Dermis microvascular lymphatic vessel endothelial cell (primary cell): ENCODE measurements around the gene BSN. TPM values are rescaled to one million over a fixed set of nuclear protein-coding genes. Genes with fewer than 3 reads are reported as not detected.

Experiments
- DNase-seq, 2 donors: peaks; one replicate each; pipeline versions ENCODE4 v3.0.0 to v3.0.0-alpha.2; 2010; ENCODE audit warnings: low read depth in 2 of 2
- total RNA-seq: library from RNA; depleted of rRNA; stranded (reverse); fragments of >200 nt; gene quantifications from 2 replicates; pipeline ENCODE4 v1.2.1, GENCODE V29; 2014

Gene BSN
- total RNA-seq, 1 donor from 2014 or later: under 0.01 TPM

DNA sequence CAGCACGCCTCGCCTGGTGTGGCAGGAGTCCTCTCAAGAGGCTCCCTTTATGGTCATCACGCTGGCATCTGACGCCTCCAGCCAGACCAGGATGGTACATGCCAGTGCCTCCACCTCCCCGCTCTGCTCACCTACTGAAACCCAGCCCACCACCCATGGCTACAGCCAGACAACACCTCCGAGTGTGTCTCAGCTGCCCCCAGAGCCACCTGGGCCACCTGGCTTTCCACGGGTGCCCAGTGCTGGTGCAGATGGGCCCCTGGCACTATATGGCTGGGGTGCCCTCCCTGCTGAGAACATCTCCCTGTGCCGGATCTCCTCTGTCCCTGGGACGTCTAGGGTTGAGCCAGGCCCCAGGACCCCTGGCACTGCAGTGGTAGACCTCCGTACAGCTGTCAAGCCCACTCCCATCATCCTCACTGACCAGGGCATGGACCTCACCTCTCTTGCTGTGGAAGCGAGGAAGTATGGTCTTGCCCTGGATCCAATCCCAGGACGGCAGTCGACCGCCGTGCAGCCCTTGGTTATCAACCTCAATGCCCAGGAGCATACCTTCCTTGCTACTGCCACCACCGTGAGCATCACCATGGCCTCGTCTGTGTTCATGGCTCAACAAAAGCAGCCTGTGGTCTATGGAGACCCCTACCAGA, 100.0 kb downstream of the BSN start:
- no peak for DNase-seq

DNA sequence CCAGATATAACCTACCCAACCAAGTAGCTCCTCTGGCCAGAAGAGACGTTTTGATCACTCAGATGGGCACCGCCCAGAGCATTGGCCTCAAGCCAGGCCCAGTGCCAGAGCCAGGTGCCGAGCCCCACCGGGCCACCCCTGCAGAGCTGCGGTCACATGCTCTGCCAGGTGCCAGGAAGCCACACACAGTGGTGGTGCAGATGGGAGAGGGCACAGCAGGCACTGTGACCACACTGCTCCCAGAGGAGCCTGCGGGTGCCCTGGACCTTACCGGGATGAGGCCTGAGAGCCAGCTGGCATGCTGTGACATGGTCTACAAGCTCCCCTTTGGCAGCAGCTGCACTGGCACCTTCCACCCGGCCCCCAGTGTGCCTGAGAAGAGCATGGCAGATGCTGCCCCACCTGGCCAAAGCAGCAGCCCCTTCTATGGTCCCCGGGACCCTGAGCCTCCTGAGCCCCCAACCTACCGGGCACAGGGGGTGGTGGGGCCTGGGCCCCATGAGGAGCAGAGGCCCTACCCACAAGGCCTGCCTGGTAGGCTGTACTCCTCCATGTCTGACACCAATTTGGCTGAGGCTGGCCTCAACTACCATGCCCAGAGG, 100.8 kb downstream of the BSN start:
- no peak for DNase-seq

DNA sequence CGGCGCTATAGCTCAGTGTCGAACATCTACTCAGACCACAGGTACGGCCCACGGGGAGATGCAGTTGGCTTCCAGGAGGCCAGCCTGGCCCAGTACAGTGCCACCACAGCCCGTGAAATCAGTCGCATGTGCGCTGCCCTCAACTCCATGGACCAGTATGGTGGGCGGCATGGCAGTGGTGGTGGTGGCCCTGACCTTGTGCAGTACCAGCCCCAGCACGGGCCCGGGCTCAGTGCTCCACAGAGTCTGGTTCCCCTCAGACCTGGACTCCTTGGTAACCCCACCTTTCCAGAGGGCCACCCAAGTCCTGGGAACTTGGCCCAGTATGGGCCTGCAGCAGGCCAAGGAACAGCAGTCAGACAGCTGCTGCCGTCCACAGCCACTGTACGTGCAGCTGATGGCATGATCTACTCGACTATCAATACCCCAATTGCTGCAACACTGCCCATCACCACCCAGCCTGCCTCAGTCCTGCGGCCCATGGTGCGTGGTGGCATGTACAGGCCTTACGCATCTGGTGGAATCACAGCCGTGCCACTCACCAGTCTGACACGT, 101.5 kb downstream of the BSN start:
- no peak for DNase-seq

DNA sequence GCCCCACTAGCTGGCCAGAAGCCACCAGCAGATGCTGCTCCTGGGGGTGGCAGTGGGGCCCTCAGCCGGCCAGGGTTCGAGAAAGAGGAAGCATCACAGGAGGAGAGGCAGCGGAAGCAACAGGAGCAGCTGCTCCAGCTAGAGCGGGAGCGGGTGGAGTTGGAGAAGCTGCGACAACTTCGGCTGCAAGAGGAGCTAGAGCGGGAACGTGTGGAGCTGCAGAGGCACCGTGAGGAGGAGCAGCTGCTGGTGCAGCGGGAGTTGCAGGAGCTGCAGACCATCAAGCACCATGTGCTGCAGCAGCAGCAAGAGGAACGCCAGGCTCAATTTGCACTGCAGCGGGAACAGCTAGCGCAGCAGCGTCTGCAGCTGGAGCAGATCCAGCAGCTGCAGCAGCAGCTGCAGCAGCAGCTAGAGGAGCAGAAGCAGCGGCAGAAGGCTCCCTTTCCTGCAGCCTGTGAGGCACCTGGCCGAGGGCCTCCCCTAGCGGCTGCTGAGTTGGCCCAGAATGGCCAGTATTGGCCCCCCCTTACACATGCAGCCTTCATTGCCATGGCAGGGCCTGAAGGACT, 102.3 kb downstream of the BSN start:
- DNase-seq: no peak

DNA sequence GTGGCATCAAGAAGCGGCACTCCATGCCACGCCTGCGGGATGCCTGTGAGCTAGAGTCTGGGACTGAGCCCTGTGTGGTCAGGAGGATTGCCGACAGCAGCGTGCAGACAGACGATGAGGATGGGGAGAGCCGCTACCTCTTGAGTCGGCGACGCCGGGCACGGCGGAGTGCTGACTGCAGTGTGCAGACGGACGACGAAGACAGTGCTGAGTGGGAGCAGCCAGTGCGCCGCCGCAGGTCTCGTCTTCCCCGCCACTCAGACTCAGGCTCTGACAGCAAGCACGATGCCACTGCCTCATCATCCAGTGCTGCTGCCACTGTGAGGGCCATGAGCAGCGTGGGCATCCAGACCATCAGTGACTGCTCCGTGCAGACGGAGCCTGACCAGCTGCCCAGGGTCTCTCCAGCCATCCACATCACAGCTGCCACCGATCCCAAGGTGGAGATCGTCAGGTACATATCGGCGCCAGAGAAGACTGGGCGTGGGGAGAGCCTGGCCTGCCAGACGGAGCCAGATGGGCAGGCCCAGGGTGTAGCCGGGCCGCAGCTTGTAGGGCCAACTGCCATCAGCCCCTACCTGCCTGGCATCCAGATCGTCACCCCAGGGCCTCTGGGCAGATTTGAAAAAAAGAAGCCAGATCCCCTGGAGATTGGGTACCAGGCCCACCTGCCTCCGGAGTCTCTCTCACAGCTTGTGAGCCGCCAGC, 103.1 kb downstream of the BSN start:
- no peak for DNase-seq

DNA sequence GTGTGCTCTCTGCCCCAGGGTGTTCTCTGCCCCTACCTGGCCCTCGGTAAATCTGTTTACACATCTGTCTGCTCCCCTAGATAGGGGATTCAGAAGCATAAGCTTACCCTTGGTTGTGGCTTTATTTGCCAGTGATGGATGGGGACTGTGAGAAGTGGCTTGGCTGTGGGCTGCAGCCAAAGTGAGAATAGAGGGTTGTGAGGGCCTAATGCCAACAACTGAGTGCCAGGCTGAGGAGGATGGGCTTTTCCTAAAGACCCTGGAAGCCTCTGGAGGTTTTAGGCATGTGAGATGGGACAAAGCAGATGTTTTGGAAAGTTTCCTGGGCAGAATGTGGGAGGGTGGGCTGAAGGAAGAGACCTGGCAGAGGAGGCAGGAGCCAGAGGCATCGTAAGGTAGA, 104.4 kb downstream of the BSN start:
- DNase-seq: no peak

DNA sequence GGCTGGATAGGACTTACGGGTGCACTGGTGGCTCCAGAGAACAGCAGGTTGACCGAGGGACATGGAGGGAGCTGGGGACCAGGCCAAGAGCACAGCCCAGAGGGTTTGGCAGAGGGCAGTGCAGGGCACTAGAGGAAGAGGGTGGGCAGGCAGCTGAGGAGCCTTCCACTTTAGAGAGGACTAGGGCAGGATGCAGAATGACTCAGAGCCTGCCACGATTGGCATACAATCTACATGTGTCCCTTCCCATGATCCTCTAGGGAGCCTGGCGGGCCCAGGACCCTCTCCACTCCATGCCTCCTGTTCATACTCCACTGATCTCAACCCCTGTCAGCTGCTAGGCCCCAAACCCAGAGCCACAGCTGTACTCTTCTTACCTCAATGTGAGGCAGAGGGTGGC, 105.5 kb downstream of the BSN start:
- no peak for DNase-seq

DNA sequence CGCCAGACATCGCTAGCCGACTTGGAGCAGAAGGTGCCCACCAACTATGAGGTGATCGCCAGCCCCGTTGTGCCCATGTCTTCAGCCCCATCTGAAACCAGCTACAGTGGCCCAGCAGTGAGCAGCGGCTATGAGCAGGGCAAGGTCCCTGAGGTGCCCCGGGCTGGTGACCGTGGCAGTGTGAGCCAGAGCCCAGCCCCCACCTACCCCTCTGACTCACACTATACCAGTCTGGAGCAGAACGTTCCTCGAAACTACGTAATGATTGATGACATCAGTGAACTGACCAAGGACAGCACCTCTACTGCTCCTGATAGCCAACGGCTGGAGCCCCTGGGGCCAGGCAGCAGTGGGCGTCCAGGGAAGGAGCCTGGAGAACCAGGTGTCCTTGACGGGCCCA, 107.0 kb downstream of the BSN start:
- DNase-seq: no peak

DNA sequence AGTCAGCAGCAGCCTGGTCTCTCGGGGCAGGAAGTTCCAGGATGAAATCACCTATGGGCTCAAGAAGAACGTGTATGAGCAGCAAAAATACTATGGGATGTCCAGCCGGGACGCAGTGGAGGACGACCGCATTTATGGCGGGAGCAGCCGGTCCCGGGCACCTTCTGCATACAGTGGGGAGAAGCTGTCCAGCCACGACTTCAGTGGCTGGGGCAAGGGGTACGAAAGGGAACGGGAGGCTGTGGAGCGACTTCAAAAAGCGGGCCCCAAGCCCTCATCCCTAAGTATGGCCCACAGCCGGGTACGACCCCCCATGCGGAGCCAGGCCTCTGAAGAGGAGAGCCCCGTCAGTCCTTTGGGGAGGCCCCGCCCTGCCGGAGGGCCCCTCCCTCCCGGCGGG, 107.7 kb downstream of the BSN start:
- DNase-seq: no peak

DNA sequence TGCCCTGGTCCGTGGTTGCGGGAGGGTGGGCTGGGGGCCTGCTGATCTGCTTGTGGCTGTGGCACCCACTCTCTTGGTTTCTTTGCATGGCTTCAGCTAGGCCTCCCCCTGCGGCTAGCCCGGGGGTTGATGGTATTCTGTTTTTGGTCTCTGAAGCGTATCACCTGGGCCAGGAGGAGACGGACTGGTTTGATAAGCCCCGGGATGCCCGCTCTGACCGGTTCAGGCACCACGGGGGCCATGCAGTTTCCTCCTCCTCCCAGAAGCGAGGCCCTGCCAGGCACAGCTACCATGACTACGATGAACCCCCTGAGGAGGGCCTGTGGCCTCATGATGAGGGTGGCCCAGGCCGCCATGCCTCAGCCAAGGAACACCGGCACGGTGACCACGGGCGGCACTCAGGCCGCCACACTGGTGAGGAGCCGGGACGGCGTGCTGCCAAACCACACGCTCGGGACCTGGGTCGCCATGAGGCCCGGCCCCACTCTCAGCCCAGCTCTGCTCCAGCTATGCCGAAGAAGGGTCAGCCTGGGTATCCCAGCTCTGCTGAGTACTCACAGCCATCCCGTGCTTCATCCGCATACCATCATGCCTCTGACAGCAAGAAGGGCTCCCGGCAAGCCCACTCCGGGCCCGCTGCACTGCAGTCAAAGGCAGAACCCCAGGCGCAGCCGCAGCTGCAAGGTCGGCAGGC, 108.6 kb downstream of the BSN start:
- DNase-seq: no peak

DNA sequence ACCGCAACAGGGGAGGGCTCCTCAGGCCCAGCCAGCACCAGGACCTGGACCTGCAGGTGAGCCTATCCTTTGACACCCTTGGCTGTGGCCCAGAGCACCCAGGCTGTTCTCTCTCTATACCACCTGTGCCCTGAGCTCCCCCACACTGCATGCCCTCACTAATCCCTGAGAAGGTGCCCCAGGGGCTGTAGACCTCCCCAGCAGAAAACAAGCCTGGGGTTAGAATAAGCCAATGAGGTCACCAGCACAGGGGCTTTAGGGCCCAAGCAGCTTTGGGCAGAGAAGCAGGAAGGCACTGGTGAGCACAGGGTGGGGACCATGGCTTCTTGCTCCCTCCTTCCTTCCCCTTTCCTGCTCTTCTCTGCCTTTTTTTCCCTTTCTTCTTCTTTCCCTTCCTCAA, 109.6 kb downstream of the BSN start:
- DNase-seq: no peak

DNA sequence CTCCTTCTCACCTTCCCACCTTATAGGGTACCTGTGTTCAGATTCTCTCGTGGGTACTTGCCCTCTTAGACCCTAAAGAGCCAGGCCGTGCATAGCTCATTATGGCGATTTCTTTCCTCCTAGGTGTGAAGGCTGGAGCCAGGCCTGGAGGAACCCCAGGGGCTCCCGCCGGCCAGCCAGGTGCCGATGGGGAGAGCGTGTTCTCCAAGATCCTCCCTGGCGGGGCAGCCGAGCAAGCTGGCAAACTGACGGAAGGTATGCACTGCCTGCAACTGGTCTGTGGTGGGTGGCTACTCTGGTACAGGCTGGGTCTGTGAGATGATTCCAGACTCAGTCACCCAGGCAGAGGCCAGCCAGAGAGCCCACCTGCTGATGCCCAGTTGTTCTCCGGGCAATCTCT, 110.0 kb downstream of the BSN start:
- DNase-seq: no peak

DNA sequence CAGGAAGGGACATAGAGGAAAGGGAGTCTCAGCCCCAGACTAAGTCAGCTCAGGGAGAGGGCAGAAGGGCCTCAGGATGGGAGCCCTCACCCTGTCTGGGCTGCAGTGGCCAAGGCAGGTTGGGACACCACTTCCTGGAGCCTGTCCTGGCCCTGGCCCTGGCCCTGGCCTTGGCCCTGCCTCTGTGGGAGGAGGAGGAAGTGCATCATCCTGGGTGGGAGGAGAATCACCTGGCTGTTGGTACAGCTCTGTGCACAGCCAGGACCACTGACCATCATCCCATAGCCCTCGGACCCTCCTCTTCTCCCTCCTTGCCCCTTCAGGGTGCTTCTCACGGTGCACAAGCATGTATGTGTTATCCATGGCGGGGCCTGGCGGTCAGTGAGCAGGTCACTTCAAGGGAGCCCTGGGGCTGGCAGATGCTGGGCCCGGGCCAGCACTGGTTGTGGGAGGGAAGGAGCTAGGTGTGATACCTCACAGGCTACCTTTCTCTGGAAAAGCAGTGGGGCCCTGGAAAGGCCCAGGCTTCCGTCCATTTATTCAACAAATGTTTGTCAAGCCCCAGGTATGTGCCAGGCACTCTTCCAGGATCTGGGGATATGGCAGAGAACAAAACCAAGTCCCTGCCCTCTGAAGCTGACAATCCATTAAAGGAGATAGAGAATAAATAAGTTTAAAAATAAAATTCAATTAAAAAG, 111.7 kb downstream of the BSN start:
- no peak for DNase-seq

DNA sequence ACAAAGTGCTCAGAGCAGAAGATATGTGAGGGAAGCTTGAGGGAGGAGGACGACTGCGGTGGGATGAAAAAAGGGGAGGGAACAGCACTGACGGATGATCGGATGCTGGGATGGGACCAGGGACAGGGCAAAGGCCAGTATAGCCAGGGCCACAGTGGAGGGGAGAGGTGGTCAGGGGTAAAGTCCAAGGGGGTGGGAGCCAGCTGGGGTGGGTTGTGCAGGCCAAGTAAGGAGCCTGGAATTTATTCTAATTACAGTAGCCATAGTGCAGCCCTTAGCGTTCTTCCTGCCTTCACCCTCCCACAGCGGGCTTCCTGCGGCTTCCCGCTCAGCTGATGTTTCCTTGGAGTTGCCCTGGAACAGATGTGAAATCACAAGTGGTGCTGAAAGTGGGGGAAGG, 112.3 kb downstream of the BSN start:
- no peak for DNase-seq

DNA sequence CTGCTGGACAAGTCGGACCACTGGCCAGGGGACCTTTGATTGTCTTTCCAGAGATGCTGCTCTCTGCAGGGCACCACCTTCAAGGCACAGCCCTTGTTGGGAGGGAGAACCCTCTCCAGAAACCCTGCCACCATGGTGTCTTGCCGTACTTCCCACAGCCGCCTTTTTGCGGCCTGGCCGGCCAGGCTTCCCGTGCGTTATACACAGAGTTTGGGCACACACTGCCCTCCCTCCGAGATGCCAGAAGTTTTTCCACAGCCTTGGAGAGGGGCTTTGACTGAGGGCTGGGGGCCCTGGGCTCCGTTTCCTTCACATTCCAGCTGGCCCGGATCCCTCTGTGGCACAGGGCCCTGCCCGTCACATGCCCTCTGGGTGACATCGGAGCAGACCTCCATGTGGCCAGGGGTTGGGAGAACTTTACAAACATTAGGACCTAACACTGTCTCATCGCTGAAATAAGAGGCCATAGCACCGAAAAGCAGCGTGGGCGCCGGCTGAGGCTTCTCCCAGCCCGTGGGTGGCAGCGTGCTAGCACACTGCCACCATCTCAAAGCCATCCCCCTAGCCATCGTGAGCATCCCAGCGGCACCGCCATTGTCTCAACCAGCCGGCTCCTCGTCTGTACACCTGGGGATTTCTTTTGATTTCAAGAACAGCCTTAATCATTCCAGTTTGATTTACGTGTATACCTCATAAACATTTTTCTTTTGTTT, 113.6 kb downstream of the BSN start:
- no peak for DNase-seq

DNA sequence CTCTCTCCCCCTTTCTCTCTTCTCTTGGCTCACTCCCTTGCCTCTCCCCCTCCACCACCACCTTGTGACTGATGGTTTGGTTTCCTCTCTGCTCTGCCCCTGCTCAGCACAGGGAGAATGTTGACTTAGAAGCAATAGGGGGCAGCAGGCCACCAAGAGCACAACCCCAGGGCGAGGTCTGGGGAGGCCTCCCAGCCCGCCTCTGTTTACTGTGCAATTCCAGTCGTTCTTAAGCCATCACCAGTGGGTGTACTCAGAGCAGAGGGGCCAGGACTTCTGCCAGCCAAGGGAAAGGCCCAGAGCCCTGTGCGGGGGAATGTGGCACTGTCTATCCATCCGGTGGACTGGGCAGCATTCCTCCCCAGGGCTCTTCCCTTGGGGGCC, 114.1 kb downstream of the BSN start:
- DNase-seq: no peak

DNA sequence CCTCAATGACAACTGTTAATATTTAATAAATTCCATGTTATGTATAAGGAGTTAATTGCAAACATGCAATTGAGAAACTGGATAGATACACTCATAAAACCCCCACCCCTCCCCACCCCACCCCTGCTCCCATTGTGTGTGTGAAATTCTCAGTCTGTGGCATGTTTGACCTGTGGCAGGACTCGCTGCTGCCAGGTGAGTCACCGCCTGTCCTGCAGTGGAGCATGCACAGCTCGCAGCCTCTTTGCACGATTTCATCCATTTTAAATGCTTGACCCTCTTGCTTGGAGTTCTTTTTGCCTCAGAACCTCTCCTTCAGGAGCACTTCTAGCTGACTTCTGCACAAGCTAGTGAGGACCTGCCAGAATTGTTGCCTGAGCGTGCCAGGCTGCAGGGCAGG, 114.6 kb downstream of the BSN start:
- DNase-seq: no peak

DNA sequence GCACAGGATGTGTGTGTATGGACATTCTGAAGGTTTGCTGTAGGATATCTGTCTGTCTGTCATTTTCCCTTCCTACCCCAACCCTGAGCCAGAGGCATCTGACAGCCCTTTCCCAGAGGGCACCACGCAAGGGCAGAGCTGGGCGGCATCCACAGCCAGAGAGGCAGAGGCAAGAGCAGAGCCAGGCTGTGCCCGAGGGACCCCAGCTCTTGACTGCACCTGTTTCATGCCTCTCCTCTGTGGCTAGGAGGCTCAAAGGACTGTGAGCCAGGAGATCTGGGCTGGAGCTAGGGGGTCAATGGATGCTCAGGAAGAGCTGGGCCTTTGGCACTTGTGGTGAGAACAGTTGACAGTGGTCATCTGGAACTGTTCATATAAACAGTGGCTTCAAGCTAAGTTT, 115.1 kb downstream of the BSN start:
- DNase-seq: no peak

DNA sequence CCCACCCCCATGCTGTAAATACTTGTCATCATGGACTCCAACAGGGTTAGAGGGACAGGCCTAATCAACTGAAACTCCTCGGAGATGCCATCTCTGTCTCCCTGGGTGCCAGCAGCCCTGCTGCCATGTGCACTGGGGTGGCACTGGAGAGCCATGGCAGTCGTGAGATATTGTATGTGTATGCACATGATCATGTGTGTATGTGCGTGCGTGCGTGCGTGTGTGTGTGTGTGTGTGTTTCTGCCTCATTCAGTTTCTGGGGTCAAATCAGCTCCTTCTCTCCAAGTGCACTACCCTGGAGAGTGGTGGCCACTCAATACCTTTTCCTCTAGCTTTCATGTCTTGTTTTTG, 116.6 kb downstream of the BSN start:
- DNase-seq: no peak
